ENCODE results near the gene SRSF10.

Gene SRSF10

GRCh38 chr1:23930270-23930669, 49.9 kb downstream of the SRSF10 start:
- no peak for DNase-seq (ENCODE audit: low read depth)
- no peak overlapping the region for H3K4me3 ChIP-seq (ENCODE audit: low read depth, low read length)
- TF ChIP-seq POLR2A (IDR thresholded peaks at IDR 0.05; ENCODE audit: extremely low read depth, insufficient read length) (no peak), MAX (IDR thresholded peaks at IDR 0.05; ENCODE audit: low read depth, low read length) (no peak), CTCF (IDR thresholded peaks at IDR 0.05; ENCODE audit: low read depth, low read length) (no peak), MYC (IDR thresholded peaks at IDR 0.05; ENCODE audit: low read depth, low read length) (no peak)

- no peak for TF ChIP-seq CTCF (IDR thresholded peaks at IDR 0.05; ENCODE audit: low read depth, low read length)
- TF ChIP-seq MYC (IDR thresholded peaks at IDR 0.05; ENCODE audit: low read depth, low read length): no peak
- TF ChIP-seq POLR2A (IDR thresholded peaks at IDR 0.05; ENCODE audit: extremely low read depth, insufficient read length): no peak
- TF ChIP-seq MAX (IDR thresholded peaks at IDR 0.05; ENCODE audit: low read depth, low read length): no peak
- no peak for DNase-seq (ENCODE audit: low read depth)
- no peak overlapping the region for H3K4me3 ChIP-seq (ENCODE audit: low read depth, low read length)
These were observed 51.3 kb downstream of the SRSF10 start for GRCh38 chr1:23928789-23929188.

- TF ChIP-seq MAX (IDR thresholded peaks at IDR 0.05; ENCODE audit: low read depth, low read length) (no peak), CTCF (IDR thresholded peaks at IDR 0.05; ENCODE audit: low read depth, low read length) (no peak), MYC (IDR thresholded peaks at IDR 0.05; ENCODE audit: low read depth, low read length) (no peak), POLR2A (IDR thresholded peaks at IDR 0.05; ENCODE audit: extremely low read depth, insufficient read length) (no peak)
- DNase-seq (ENCODE audit: low read depth): no peak
- no peak overlapping the region for H3K4me3 ChIP-seq (ENCODE audit: low read depth, low read length)
These were observed 53.0 kb downstream of the SRSF10 start for GRCh38 chr1:23927097-23927496.

GRCh38 chr1:23925279-23925678, 54.8 kb downstream of the SRSF10 start:
- TF ChIP-seq POLR2A (IDR thresholded peaks at IDR 0.05; ENCODE audit: extremely low read depth, insufficient read length): no peak
- H3K4me3 ChIP-seq (ENCODE audit: low read depth, low read length): no peak overlapping the region
- no peak for DNase-seq (ENCODE audit: low read depth)

GRCh38 chr1:23924601-23925000, 55.5 kb downstream of the SRSF10 start:
- DNase-seq (ENCODE audit: low read depth): no peak
- TF ChIP-seq POLR2A (IDR thresholded peaks at IDR 0.05; ENCODE audit: extremely low read depth, insufficient read length) (no peak), MAX (IDR thresholded peaks at IDR 0.05; ENCODE audit: low read depth, low read length) (no peak), MYC (IDR thresholded peaks at IDR 0.05; ENCODE audit: low read depth, low read length) (no peak), CTCF (IDR thresholded peaks at IDR 0.05; ENCODE audit: low read depth, low read length) (no peak)
- no peak overlapping the region for H3K4me3 ChIP-seq (ENCODE audit: low read depth, low read length)

- DNase-seq (ENCODE audit: low read depth): no peak
- TF ChIP-seq MAX (IDR thresholded peaks at IDR 0.05; ENCODE audit: low read depth, low read length) (no peak), MYC (IDR thresholded peaks at IDR 0.05; ENCODE audit: low read depth, low read length) (no peak), POLR2A (IDR thresholded peaks at IDR 0.05; ENCODE audit: extremely low read depth, insufficient read length) (no peak), CTCF (IDR thresholded peaks at IDR 0.05; ENCODE audit: low read depth, low read length) (no peak)
- H3K4me3 ChIP-seq (ENCODE audit: low read depth, low read length): no peak overlapping the region
These were observed 56.3 kb downstream of the SRSF10 start for GRCh38 chr1:23923592-23924499.

All from NB4 (cell line).